ENCODE data around the gene KYAT1. TPM values are rescaled to one million over a fixed set of nuclear protein-coding genes. Genes with fewer than 3 reads are reported as not detected.

The KYAT1 gene
- total RNA-seq, 1 donor from 2014 or later: 21.7 TPM

GRCh38 chr9:128927731-128928411 is 46.1 kb upstream of the KYAT1 start:
- H3K4me3 Mint-ChIP-seq: no peak overlapping the region
- no peak overlapping the region for H3K4me3 ChIP-seq
- H3K36me3 ChIP-seq: no peaks in the 10 kb centered on the region
- H3K4me1 ChIP-seq: no peaks in the 10 kb centered on the region
- H3K4me1 Mint-ChIP-seq: peaks cover 5% of the 10 kb centered on the region
- H2AFZ ChIP-seq (replicated peaks): peak overlapping the region; percentile 71
- H3K27me3 Mint-ChIP-seq (ENCODE audit: insufficient read depth, low read depth): no peaks in the 10 kb centered on the region
- H4K20me1 ChIP-seq (ENCODE audit: low read depth): no peaks in the 10 kb centered on the region
- no peak overlapping the region for H3K27ac ChIP-seq
- no peaks in the 10 kb centered on the region for H3K79me2 ChIP-seq (ENCODE audit: low read depth)
- no peaks in the 10 kb centered on the region for H3K36me3 Mint-ChIP-seq
- no peaks in the 10 kb centered on the region for H3K9me3 ChIP-seq (ENCODE audit: low read depth)
- DNase-seq (ENCODE audit: low spot score): peak; percentile 79
- no peaks in the 10 kb centered on the region for H3K27me3 ChIP-seq
- H3F3A ChIP-seq (ENCODE audit: low read depth): peaks cover 8% of the 10 kb centered on the region
- H3K9me3 Mint-ChIP-seq: no peaks in the 10 kb centered on the region
- H3K4me2 ChIP-seq: no peak overlapping the region
- no peak overlapping the region for H3K9ac ChIP-seq
- peak overlapping the region; percentile 64 for H3K27ac Mint-ChIP-seq
- TF ChIP-seq CTCF (IDR thresholded peaks at IDR 0.05): peak; percentile 87
- TF ChIP-seq EZH2phosphoT487 (IDR thresholded peaks at IDR 0.05): no peak

GRCh38 chr9:128923493-128923883 is 41.7 kb upstream of the KYAT1 start:
- Histone ChIP-seq H3K4me1 (peaks cover 8% of the 10 kb centered on the region), H2AFZ (replicated peaks) (no peak overlapping the region), H3K4me2 (no peak overlapping the region), H3K27me3 (no peaks in the 10 kb centered on the region), H3F3A (ENCODE audit: low read depth) (peaks cover 30% of the 10 kb centered on the region), H3K27ac (no peak overlapping the region), H3K79me2 (ENCODE audit: low read depth) (peaks cover 3% of the 10 kb centered on the region), H3K9ac (no peak overlapping the region), H3K4me3 (no peak overlapping the region), H3K9me3 (ENCODE audit: low read depth) (no peaks in the 10 kb centered on the region), H4K20me1 (ENCODE audit: low read depth) (no peaks in the 10 kb centered on the region), H3K36me3 (no peaks in the 10 kb centered on the region)
- H3K27ac Mint-ChIP-seq: no peak overlapping the region
- H3K4me3 Mint-ChIP-seq: no peak overlapping the region
- no peak for DNase-seq (ENCODE audit: low spot score)
- peaks cover 24% of the 10 kb centered on the region for H3K4me1 Mint-ChIP-seq
- TF ChIP-seq EZH2 (IDR thresholded peaks at IDR 0.05): no peak
- TF ChIP-seq EZH2phosphoT487 (IDR thresholded peaks at IDR 0.05): no peak
- no peak for TF ChIP-seq CTCF (IDR thresholded peaks at IDR 0.05)
- peaks cover 2% of the 10 kb centered on the region for H3K27me3 Mint-ChIP-seq (ENCODE audit: insufficient read depth, low read depth)
- H3K36me3 Mint-ChIP-seq: peaks cover 3% of the 10 kb centered on the region
- H3K9me3 Mint-ChIP-seq: no peaks in the 10 kb centered on the region

GRCh38 chr9:128921881-128922763 is 40.4 kb upstream of the KYAT1 start:
- peak overlapping the region; percentile 75 for H3K4me3 Mint-ChIP-seq
- no peaks in the 10 kb centered on the region for H3K27me3 ChIP-seq
- peaks cover 8% of the 10 kb centered on the region for H3K4me1 ChIP-seq
- H3K9ac ChIP-seq: peak overlapping the region; percentile 12
- peak; percentile 86 for DNase-seq (ENCODE audit: low spot score)
- no peaks in the 10 kb centered on the region for H3K9me3 ChIP-seq (ENCODE audit: low read depth)
- peaks cover 26% of the 10 kb centered on the region for H3F3A ChIP-seq (ENCODE audit: low read depth)
- H2AFZ ChIP-seq (replicated peaks): peak overlapping the region; percentile 94
- peaks cover 9% of the 10 kb centered on the region for H3K36me3 Mint-ChIP-seq
- no peaks in the 10 kb centered on the region for H3K9me3 Mint-ChIP-seq
- H3K4me1 Mint-ChIP-seq: peaks cover 19% of the 10 kb centered on the region
- peak overlapping the region; percentile 97 for H3K27ac Mint-ChIP-seq
- no peak for TF ChIP-seq CTCF (IDR thresholded peaks at IDR 0.05)
- no peak for TF ChIP-seq EZH2 (IDR thresholded peaks at IDR 0.05)
- TF ChIP-seq EZH2phosphoT487 (IDR thresholded peaks at IDR 0.05): no peak
- H3K79me2 ChIP-seq (ENCODE audit: low read depth): peaks cover 3% of the 10 kb centered on the region
- peak overlapping the region; percentile 62 for H3K4me3 ChIP-seq
- no peaks in the 10 kb centered on the region for H4K20me1 ChIP-seq (ENCODE audit: low read depth)
- peak overlapping the region; percentile 67 for H3K27ac ChIP-seq
- no peaks in the 10 kb centered on the region for H3K36me3 ChIP-seq
- H3K4me2 ChIP-seq: peak overlapping the region; percentile 83
- H3K27me3 Mint-ChIP-seq (ENCODE audit: insufficient read depth, low read depth): peaks cover 3% of the 10 kb centered on the region
